Liver (tissue), 9 donors: Measurements from ENCODE around the gene GPR171. TPM values are rescaled to one million over a fixed set of nuclear protein-coding genes. Genes with fewer than 3 reads are reported as not detected.

Experiments used
- DNase-seq: peaks from one replicate; pipeline ENCODE4 v3.0.0-alpha.2; 2017; ENCODE audit warnings: low spot score
- H3K27ac ChIP-seq, 2 donors: one replicate each; pipeline ENCODE4 v1.7.0; 2013; ENCODE audit warnings: inconsistent platforms in 2 of 2, low read length in 2 of 2, control low read depth in 1 of 2, low read depth in 1 of 2, mild to moderate bottlenecking in 1 of 2
- H3K27me3 ChIP-seq, 4 donors: one replicate each; pipeline versions ENCODE4 v1.6.1 to v1.7.0; 2013; ENCODE audit warnings: low read length in 3 of 4, inconsistent platforms in 1 of 4, mild to moderate bottlenecking in 1 of 4, moderate library complexity in 1 of 4; ENCODE audit not compliant: control insufficient read depth in 4 of 4, insufficient read depth in 4 of 4
- H3K36me3 ChIP-seq, 4 donors: one replicate each; pipeline versions ENCODE4 v1.6.1 to v1.7.0; 2013; ENCODE audit warnings: low read length in 3 of 4, mild to moderate bottlenecking in 3 of 4, low read depth in 1 of 4, moderate library complexity in 1 of 4; ENCODE audit not compliant: control insufficient read depth in 4 of 4, insufficient read depth in 3 of 4
- H3K4me1 ChIP-seq, 4 donors: one replicate each; pipeline versions ENCODE4 v1.6.1 to v1.7.0; 2013; ENCODE audit warnings: low read length in 3 of 4, mild to moderate bottlenecking in 3 of 4, moderate library complexity in 1 of 4; ENCODE audit not compliant: control insufficient read depth in 4 of 4, insufficient read depth in 4 of 4
- H3K4me3 ChIP-seq, 3 donors: one replicate each; pipeline versions ENCODE4 v1.6.1 to v1.7.0; 2013; ENCODE audit warnings: low read length in 3 of 3, control low read depth in 1 of 3, low read depth in 1 of 3, mild to moderate bottlenecking in 1 of 3
- H3K9ac ChIP-seq, 2 donors: one replicate each; pipeline ENCODE4 v1.7.0; 2013; ENCODE audit warnings: low read length in 2 of 2, mild to moderate bottlenecking in 2 of 2, moderate library complexity in 2 of 2, control low read depth in 1 of 2, low read depth in 1 of 2
- H3K9me3 ChIP-seq, 4 donors: one replicate each; pipeline versions ENCODE4 v1.6.1 to v1.7.0; 2013; ENCODE audit warnings: low read length in 3 of 4; ENCODE audit not compliant: control insufficient read depth in 4 of 4
- CTCF ChIP-seq: fragments of 150-350 bp; IDR thresholded peaks from 2 replicates; pipeline ENCODE4 v1.5.1; 2017; ENCODE audit warnings: improper control_type of control experiment, low read depth, low read length; ENCODE audit not compliant: missing input control
- EGR1 ChIP-seq, 2 donors: IDR thresholded peaks; 2 replicates each; pipeline ENCODE4 v1.6.1; 2016 to 2018; ENCODE audit warnings: antibody characterized with exemption in 2 of 2, low read depth in 2 of 2
- FOXA1 ChIP-seq: IDR thresholded peaks from 2 replicates; pipeline ENCODE4 v1.6.1; 2016; ENCODE audit warnings: antibody characterized with exemption
- FOXA2 ChIP-seq: IDR thresholded peaks from 2 replicates; pipeline ENCODE4 v1.6.1; 2016; ENCODE audit warnings: antibody characterized with exemption
- GABPA ChIP-seq, 2 donors: IDR thresholded peaks in 1 of 2; conservative IDR thresholded peaks in 1 of 2; 2 replicates each; pipeline ENCODE4 v1.6.1; 2016; ENCODE audit warnings: antibody characterized with exemption in 2 of 2, mild to moderate bottlenecking in 1 of 2, moderate library complexity in 1 of 2
- HNF4A ChIP-seq, 2 donors: conservative IDR thresholded peaks; 2 replicates each; pipeline ENCODE4 v1.6.1; 2016; ENCODE audit warnings: antibody characterized with exemption in 2 of 2, mild to moderate bottlenecking in 2 of 2
- HNF4G ChIP-seq: IDR thresholded peaks from 2 replicates; pipeline ENCODE4 v1.6.1; 2016; ENCODE audit warnings: antibody characterized with exemption
- JUND ChIP-seq, 2 donors: IDR thresholded peaks; 2 replicates each; pipeline ENCODE4 v1.6.1; 2016; ENCODE audit warnings: antibody characterized with exemption in 2 of 2
- MAX ChIP-seq: IDR thresholded peaks from 2 replicates; pipeline ENCODE4 v1.6.1; 2016; ENCODE audit warnings: antibody characterized with exemption
- NR2F2 ChIP-seq: IDR thresholded peaks from 2 replicates; pipeline ENCODE4 v1.6.1; 2016; ENCODE audit warnings: antibody characterized with exemption
- RAD21 ChIP-seq, 2 donors: IDR thresholded peaks; 2 replicates each; pipeline ENCODE4 v1.6.1; 2016; ENCODE audit warnings: antibody characterized with exemption in 2 of 2, mild to moderate bottlenecking in 2 of 2
- RXRA ChIP-seq, 2 donors: IDR thresholded peaks; 2 replicates each; pipeline ENCODE4 v1.6.1; 2017 to 2018; ENCODE audit warnings: antibody characterized with exemption in 2 of 2, mild to moderate bottlenecking in 1 of 2
- SP1 ChIP-seq: IDR thresholded peaks from 2 replicates; pipeline ENCODE4 v1.6.1; 2018; ENCODE audit warnings: antibody characterized with exemption, mild to moderate bottlenecking
- TAF1 ChIP-seq: conservative IDR thresholded peaks from 2 replicates; pipeline ENCODE4 v1.6.1; 2016; ENCODE audit warnings: antibody characterized with exemption, mild to moderate bottlenecking
- YY1 ChIP-seq: IDR thresholded peaks from 2 replicates; pipeline ENCODE4 v1.6.1; 2016; ENCODE audit warnings: antibody characterized with exemption, mild to moderate bottlenecking
- ZBTB33 ChIP-seq: IDR thresholded peaks from 2 replicates; pipeline ENCODE4 v1.6.1; 2016; ENCODE audit warnings: antibody characterized with exemption
- WGBS: extraction: QIAGEN DNeasy Blood & Tissue Kit; methylation state at CpG from one replicate; pipeline ENCODE4 v1.1.7; 2013; 5-methylcytosine and 5-hydroxymethylcytosine counted together
- polyA plus RNA-seq, 2 donors: library from polyadenylated mRNA; stranded (reverse) in 1 of 2; unstranded in 1 of 2; fragments of 200-250 nt in 1 of 2; fragments of >200 nt in 1 of 2; fragmentation: Nextera tagmentation in 1 of 2; extraction: Ambion mirVana in 1 of 2; gene quantifications; one replicate each; pipeline versions ENCODE4 v1.2.1 to v1.2.3, GENCODE V29; 2013 to 2015
- total RNA-seq, 2 donors: library from RNA; depleted of rRNA; stranded (reverse); fragments of >200 nt; gene quantifications; one replicate each; pipeline ENCODE4 v1.2.3, GENCODE V29; 2014
- TF ChIP-seq, protein P1 (sequence below): IDR thresholded peaks from 2 replicates; pipeline ENCODE4 v1.6.1; 2016; ENCODE audit warnings: antibody characterized with exemption, mild to moderate bottlenecking
- TF ChIP-seq, protein P2 (sequence below): IDR thresholded peaks from 2 replicates; pipeline ENCODE4 v1.6.1; 2016; ENCODE audit warnings: antibody characterized with exemption
- donor health status: healthy.
- donor health status: healthy.
- donor health status: healthy.
- donor health status: healthy.
- donor health status: healthy.

The GPR171 gene
- total and polyA plus RNA-seq, 4 donors, result 0.19 to 0.56 (median 0.28) TPM

GRCh38 chr3:151154566-151154965 lies 48.5 kb downstream of the GPR171 start:
- Histone ChIP-seq H3K9me3 (no peaks in the 10 kb centered on the region), H3K36me3 (no peaks in the 10 kb centered on the region), H3K4me1 (no peaks in the 10 kb centered on the region), H3K9ac (no peak overlapping the region), H3K27me3 (no peaks in the 10 kb centered on the region), H3K27ac (no peak overlapping the region), H3K4me3 (no peak overlapping the region)
- WGBS, result 92% methylated on average over 6 of the region's 6 CpGs
- TF ChIP-seq, protein P1, sequence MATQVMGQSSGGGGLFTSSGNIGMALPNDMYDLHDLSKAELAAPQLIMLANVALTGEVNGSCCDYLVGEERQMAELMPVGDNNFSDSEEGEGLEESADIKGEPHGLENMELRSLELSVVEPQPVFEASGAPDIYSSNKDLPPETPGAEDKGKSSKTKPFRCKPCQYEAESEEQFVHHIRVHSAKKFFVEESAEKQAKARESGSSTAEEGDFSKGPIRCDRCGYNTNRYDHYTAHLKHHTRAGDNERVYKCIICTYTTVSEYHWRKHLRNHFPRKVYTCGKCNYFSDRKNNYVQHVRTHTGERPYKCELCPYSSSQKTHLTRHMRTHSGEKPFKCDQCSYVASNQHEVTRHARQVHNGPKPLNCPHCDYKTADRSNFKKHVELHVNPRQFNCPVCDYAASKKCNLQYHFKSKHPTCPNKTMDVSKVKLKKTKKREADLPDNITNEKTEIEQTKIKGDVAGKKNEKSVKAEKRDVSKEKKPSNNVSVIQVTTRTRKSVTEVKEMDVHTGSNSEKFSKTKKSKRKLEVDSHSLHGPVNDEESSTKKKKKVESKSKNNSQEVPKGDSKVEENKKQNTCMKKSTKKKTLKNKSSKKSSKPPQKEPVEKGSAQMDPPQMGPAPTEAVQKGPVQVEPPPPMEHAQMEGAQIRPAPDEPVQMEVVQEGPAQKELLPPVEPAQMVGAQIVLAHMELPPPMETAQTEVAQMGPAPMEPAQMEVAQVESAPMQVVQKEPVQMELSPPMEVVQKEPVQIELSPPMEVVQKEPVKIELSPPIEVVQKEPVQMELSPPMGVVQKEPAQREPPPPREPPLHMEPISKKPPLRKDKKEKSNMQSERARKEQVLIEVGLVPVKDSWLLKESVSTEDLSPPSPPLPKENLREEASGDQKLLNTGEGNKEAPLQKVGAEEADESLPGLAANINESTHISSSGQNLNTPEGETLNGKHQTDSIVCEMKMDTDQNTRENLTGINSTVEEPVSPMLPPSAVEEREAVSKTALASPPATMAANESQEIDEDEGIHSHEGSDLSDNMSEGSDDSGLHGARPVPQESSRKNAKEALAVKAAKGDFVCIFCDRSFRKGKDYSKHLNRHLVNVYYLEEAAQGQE, result no peak
- TF ChIP-seq, protein P2, sequence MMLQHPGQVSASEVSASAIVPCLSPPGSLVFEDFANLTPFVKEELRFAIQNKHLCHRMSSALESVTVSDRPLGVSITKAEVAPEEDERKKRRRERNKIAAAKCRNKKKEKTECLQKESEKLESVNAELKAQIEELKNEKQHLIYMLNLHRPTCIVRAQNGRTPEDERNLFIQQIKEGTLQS, result no peak
- TF ChIP-seq EGR1 (IDR thresholded peaks at IDR 0.05; ENCODE audit: low read depth in 2 of 2), result no peak
- no peak for TF ChIP-seq NR2F2
- TF ChIP-seq YY1, result no peak
- no peak for TF ChIP-seq CTCF
- no peak for TF ChIP-seq RXRA (IDR thresholded peaks at IDR 0.05)
- TF ChIP-seq RAD21 (IDR thresholded peaks at IDR 0.05), result no peak
- no peak for TF ChIP-seq GABPA (IDR thresholded peaks at IDR 0.05 in 1 of 2, conservative IDR thresholded peaks at IDR 0.05 in 1 of 2)
- no peak for TF ChIP-seq HNF4G
- no peak for TF ChIP-seq TAF1
- no peak for TF ChIP-seq FOXA1
- TF ChIP-seq MAX, result no peak
- TF ChIP-seq JUND (IDR thresholded peaks at IDR 0.05), result no peak
- TF ChIP-seq SP1, result no peak
- TF ChIP-seq ZBTB33, result no peak
- no peak for TF ChIP-seq FOXA2
- no peak for TF ChIP-seq HNF4A (conservative IDR thresholded peaks at IDR 0.05)
- DNase-seq, result no peak
